Measurements from ENCODE around the gene FAM81B.

GRCh38 chr5:95411474-95411873, 20.3 kb downstream of the FAM81B start:
- TF ChIP-seq CTCF (IDR thresholded peaks at IDR 0.05) (no peak), ZFX (IDR thresholded peaks at IDR 0.05; ENCODE audit: borderline replicate concordance) (no peak)

Measured in 22Rv1 (cell line).